GM10847 (cell line): ENCODE measurements around the gene BTRC.

Source experiments
- POLR2A ChIP-seq: IDR thresholded peaks from 2 replicates; pipeline ENCODE4 v1.6.1; 2011; ENCODE audit not compliant: insufficient read length; ENCODE audit errors: extremely low read depth

BTRC gene

GRCh38 chr10:101405001-101405400 is 51.0 kb downstream of the BTRC start:
- TF ChIP-seq POLR2A = no peak

DNA sequence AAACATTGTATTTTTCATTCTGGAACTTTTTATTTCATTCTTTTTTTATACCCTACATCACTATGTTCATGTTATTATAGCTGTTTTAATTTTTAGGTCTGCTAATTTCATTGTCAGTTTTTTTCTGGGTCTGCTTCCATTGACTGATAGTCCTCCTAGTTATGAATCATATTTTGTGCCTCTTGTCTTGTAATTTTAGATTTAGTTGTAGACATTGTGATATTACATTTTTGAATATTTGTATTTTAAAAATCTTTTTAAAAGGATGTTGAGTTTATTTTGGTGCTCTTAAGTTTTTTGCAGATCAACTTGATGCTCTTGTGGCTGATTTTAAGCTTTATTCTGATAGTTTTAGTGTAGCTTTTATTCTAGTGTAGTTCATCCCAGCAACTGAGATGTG is 57.6 kb downstream of the BTRC start:
- no peak for TF ChIP-seq POLR2A

DNA sequence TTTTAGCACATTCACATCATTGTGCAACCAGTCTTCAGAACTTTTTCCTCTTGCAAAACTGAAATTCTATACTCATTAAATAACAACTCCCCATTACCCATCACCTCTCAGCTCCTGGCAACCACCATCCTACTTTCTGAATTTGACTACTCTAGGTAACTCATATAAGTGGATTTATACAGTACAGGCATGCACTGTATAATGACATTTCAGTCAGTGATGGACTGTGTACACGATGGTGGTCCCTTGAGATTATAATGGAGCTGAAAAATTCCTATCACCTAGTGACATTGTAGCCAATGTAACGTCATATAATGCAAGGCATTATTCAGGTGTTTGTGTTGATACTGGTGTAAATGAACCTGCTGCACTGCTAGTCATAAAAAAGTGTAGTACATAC is 60.1 kb downstream of the BTRC start:
- TF ChIP-seq POLR2A = no peak

GRCh38 chr10:101415884-101416283 is 61.9 kb downstream of the BTRC start:
- TF ChIP-seq POLR2A = no peak

DNA sequence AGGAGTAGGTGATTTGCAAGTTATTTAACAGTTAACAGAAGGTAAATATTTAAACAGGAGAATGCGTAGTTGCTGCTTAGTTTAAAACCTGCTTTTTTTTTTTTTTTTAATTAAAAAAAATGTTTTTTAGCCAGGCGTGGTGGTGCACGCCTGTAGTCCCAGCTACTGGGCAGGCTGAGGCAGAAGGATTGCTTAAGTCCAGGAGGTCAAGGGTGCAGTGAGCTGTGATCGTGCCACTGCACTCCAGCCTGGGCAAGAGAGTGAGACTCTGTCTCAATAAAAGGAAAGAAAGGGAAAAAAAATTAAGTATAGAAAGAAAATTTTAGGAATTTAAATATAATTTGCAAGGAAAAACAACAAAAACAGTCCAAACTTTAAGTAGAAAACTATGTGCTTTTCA is 71.6 kb downstream of the BTRC start:
- no peak for TF ChIP-seq POLR2A

- TF ChIP-seq POLR2A = no peak
Measured at GRCh38 chr10:101428036-101428435, 74.1 kb downstream of the BTRC start.

DNA sequence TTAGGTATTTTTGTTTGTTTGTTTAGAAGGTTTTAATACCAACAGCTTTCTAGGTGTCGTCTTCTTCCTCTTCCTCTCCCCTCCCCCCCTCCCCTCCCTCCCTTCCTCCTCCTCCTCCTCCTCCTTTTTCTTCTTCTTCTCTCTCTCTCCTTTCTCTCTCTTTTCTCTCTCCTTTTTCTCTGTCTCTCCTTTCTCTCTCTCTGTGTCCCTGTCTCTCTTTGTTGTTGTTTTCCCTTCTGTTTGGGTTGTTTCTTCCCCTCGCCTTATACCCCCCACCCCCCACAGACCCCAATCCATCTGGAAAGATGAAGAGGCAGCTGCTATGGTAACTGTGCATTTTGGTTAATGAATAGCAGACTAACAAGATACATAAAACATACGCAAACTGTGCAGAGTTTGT is 75.5 kb downstream of the BTRC start:
- no peak for TF ChIP-seq POLR2A

GRCh38 chr10:101436302-101436701 is 82.3 kb downstream of the BTRC start:
- no peak for TF ChIP-seq POLR2A

DNA sequence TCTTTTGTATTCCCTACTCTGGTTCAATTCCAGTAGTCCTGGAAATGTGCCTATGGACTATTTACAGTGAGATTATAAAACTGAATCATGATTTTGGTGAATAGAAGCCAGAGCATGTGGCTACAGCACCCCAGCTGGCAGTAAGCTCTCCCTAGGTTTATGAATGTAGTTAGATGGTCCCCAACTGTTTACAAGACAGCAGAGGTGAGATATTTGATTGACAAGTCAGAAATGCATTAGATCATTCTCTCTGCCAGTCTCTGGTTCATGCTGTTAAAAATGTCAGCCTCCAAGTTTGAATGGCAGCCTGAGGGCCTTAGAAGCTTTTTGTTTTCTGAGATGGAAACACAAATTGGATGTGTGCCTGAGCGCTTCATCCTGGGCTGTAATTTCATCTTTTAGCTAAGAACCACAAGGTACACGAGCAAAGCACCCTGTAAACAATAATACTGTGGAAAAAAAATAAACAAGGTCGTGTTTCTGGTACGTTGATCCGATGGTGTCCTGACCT is 85.0 kb downstream of the BTRC start:
- no peak for TF ChIP-seq POLR2A

GRCh38 chr10:101441541-101442455 is 87.8 kb downstream of the BTRC start:
- TF ChIP-seq POLR2A = no peak

DNA sequence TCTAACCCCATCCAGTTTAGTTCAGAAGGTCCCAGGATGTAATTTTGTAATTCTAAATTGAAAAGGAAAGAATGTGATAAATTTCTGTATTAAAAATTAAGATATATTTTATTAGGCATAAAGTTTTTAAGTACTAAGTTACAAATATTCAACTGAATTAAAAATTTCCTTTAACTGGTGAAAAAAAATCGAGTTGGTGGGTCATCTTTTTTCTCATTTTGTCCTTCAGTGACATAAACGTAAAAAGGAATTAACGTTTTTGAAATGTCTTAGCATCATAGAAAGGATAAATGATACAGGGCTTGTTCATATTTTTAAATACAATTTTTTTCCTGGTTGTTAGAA is 88.5 kb downstream of the BTRC start:
- TF ChIP-seq POLR2A = no peak

DNA sequence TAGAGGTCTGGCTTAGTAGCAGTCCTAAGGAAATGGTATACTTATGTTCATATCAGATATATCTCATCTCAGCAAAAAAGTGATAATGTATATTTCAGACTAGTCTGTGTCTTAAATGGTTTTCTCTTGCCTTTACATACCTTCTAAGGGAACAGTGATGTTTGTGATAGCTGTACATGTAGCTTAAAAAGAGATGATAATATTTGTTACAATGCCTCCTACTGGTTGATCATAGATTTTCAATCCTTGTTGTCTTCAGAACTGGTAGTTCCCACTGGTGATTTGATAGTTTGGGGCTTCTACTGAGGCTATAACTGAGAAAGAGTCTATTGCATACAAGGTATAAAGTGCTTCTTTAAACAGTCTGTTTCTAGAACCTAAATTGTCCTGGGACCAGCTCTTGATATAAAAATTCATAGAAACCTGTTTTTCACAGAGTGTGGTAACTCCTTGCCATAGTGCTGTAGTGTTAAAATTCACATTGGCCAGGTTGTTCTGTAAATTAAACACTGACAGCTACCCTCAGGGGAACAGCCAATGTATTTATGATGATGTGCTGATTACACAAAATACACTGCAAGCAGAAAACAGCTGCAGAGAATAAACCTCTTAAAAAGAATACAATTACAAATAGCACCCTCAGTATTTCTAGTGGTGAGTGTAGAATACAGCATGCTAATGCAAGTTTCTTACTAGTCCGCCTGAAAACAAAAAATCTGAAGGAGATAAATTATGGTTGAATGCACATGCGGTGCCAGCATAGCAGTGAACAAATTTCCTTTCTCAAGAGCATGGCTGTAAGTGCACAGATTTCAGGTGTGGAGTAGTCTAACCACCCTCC is 90.3 kb downstream of the BTRC start:
- no peak for TF ChIP-seq POLR2A

DNA sequence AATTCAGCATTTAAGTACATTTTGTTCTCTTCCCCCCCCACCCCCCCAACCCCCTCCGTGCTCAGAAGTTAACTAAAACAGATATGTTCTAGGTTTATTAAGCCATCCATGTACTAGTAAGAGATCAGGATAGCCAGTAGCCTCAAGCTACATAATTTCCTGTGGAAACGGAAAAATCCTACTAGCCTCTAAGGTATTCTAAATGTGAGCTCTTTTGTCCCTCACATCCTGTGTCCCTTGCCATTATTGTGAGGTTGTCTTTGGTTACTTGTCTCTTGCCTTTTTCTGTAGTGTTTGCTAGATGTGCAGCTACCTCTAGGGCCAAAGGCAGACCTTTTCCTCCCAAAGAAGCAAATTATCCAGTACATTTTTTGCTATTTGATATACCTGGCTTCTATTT is 92.1 kb downstream of the BTRC start:
- no peak for TF ChIP-seq POLR2A

DNA sequence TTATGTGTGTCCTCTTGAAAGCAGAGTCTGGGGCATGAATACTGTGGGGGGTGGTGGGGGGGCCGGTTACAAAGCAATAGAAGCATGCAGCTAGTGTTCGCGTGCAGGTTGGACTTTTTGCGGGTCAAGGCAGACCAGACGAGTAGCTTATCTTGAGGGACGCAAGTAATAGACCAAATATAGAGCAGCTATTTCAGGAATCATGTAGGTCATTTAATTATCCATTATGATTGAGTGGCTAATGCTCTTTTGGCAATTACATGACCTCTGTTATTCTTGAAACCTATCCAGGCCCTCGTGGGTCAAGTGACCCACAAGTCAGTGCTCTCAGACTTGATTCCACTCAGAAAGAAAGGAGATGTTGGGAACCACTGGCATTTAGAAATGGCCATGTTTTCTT is 93.0 kb downstream of the BTRC start:
- TF ChIP-seq POLR2A = no peak

DNA sequence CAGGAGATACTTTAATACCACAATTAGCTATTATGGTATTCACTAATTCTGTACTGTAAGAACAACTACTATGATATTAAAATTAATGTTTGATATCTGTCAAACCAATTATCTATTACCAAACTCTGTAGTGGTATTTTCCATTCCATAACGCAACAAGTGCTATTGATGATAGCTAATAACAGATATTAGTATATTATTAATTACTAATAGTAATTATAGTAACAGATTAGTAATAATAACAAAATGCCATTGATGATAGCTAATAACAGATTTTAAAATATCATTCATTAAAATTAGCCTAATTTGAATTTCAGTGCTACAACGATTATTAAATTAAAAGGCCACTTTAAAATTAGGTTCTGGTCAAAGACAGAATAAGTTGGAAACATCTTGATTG is 93.5 kb downstream of the BTRC start:
- TF ChIP-seq POLR2A = no peak
